Gastroesophageal sphincter (tissue), 4 donors: ENCODE measurements around the gene CUTA. TPM values are rescaled to one million over a fixed set of nuclear protein-coding genes. Genes with fewer than 3 reads are reported as not detected.

Experiments
- ATAC-seq: fragments of 150-250 bp; one replicate; pipeline ENCODE4 v1.9.1; 2016; ENCODE audit warnings: mild to moderate bottlenecking, moderate library complexity
- H3K27ac ChIP-seq, 4 donors: fragments of 200-600 bp; sonication (generic) in 3 of 4; 1 replicate in 3 of 4; 2 replicates in 1 of 4; pipeline ENCODE4 v1.5.1; 2016 to 2019
- H3K27me3 ChIP-seq: fragments of 200-600 bp; sonication (generic); one replicate; pipeline ENCODE4 v1.5.1; 2019
- H3K36me3 ChIP-seq, 2 donors: fragments of 200-600 bp; sonication (generic); one replicate each; pipeline ENCODE4 v1.5.1; 2019; ENCODE audit warnings: control low read depth in 1 of 2
- H3K4me1 ChIP-seq, 3 donors: fragments of 200-600 bp; sonication (generic); 1 replicate in 2 of 3; 2 replicates in 1 of 3; pipeline ENCODE4 v1.5.1; 2016 to 2019; ENCODE audit warnings: control low read depth in 2 of 3
- H3K4me3 ChIP-seq, 2 donors: fragments of 200-600 bp; sonication (generic); one replicate each; pipeline ENCODE4 v1.5.1; 2019; ENCODE audit warnings: mild to moderate bottlenecking in 1 of 2, moderate library complexity in 1 of 2
- H3K9me3 ChIP-seq, 3 donors: fragments of 200-600 bp; sonication (generic); one replicate each; pipeline ENCODE4 v1.5.1; 2017 to 2019; ENCODE audit warnings: control low read depth in 2 of 3
- EP300 ChIP-seq: sonication (generic); formaldehyde crosslinking; IDR thresholded peaks from one replicate; pipeline ENCODE4 v1.6.1; 2017; ENCODE audit warnings: antibody characterized with exemption, mild to moderate bottlenecking
- POLR2A ChIP-seq, 2 donors: fragments of 450-650 bp; IDR thresholded peaks; one replicate each; pipeline ENCODE4 v1.6.1; 2017; ENCODE audit warnings: antibody characterized with exemption in 2 of 2, mild to moderate bottlenecking in 2 of 2, moderate library complexity in 1 of 2
- POLR2AphosphoS5 ChIP-seq: sonication (generic); formaldehyde crosslinking; IDR thresholded peaks from one replicate; pipeline ENCODE4 v1.6.1; 2017; ENCODE audit warnings: antibody characterized with exemption
- WGBS, 2 donors: methylation state at CpG; one replicate each; pipeline ENCODE4 v1.1.5; 2018; ENCODE audit warnings: low coverage in 1 of 2; 5-methylcytosine and 5-hydroxymethylcytosine counted together
- total RNA-seq, 4 donors: library from RNA; depleted of rRNA; stranded (reverse); fragments of >200 nt; gene quantifications; one replicate each; pipeline ENCODE4 v1.1.0, GENCODE V29; 2016
- TF ChIP-seq, protein P1 (sequence below), 4 experiments: fragments of 200-600 bp in 2 of 4; fragments of 450-650 bp in 2 of 4; sonication (generic) in 1 of 4; IDR thresholded peaks; one replicate each; pipeline ENCODE4 v1.5.1; 2017 to 2019; ENCODE audit warnings: antibody characterized with exemption in 4 of 4, mild to moderate bottlenecking in 2 of 4, moderate library complexity in 2 of 4

CUTA gene
- total RNA-seq, 4 donors from 2014 or later, result 90.2 to 144 (median 124) TPM

- no peak for TF ChIP-seq POLR2AphosphoS5
- TF ChIP-seq, protein P1, sequence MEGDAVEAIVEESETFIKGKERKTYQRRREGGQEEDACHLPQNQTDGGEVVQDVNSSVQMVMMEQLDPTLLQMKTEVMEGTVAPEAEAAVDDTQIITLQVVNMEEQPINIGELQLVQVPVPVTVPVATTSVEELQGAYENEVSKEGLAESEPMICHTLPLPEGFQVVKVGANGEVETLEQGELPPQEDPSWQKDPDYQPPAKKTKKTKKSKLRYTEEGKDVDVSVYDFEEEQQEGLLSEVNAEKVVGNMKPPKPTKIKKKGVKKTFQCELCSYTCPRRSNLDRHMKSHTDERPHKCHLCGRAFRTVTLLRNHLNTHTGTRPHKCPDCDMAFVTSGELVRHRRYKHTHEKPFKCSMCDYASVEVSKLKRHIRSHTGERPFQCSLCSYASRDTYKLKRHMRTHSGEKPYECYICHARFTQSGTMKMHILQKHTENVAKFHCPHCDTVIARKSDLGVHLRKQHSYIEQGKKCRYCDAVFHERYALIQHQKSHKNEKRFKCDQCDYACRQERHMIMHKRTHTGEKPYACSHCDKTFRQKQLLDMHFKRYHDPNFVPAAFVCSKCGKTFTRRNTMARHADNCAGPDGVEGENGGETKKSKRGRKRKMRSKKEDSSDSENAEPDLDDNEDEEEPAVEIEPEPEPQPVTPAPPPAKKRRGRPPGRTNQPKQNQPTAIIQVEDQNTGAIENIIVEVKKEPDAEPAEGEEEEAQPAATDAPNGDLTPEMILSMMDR (IDR thresholded peaks at IDR 0.05), result no peak
- no peak for TF ChIP-seq EP300
- no peak for TF ChIP-seq POLR2A (IDR thresholded peaks at IDR 0.05)
- no peak for ATAC-seq
Observed at GRCh38 chr6:33453393-33454008, 35.6 kb upstream of the CUTA start.

GRCh38 chr6:33452496-33452895 is 34.6 kb upstream of the CUTA start:
- H3K4me3 ChIP-seq, result no peak overlapping the region
- TF ChIP-seq POLR2AphosphoS5 (no peak), POLR2A (IDR thresholded peaks at IDR 0.05) (no peak), EP300 (no peak)
- TF ChIP-seq, protein P1 (IDR thresholded peaks at IDR 0.05), result no peak
- peaks cover 0 to 53% of the 10 kb centered on the region in 2 donors for H3K36me3 ChIP-seq
- H3K9me3 ChIP-seq, result no peaks in the 10 kb centered on the region
- 100% methylated on average over 1 of the region's 4 CpGs; no CpG with 5 or more reads in 1 of the 2 donors for WGBS, 2 donors
- ATAC-seq, result no peak
- peak overlapping the region in 2 of 4 donors; percentile 85 to 87 for H3K27ac ChIP-seq
- peaks cover 0 to 35% (median 10%) of the 10 kb centered on the region in 3 donors for H3K4me1 ChIP-seq
- H3K27me3 ChIP-seq, result no peaks in the 10 kb centered on the region

More at GRCh38 chr6:33453393-33454008, 35.6 kb upstream of the CUTA start:
- H3K27ac ChIP-seq, result peak overlapping the region in 3 of 4 donors; percentile 85 to 90 (median 87)
- H3K4me1 ChIP-seq, result peaks cover 0 to 35% (median 10%) of the 10 kb centered on the region in 3 donors
- H3K27me3 ChIP-seq, result no peaks in the 10 kb centered on the region
- H3K4me3 ChIP-seq, result peak overlapping the region; percentile 45 to 83
- peaks cover 0 to 44% of the 10 kb centered on the region in 2 donors for H3K36me3 ChIP-seq
- H3K9me3 ChIP-seq, result no peaks in the 10 kb centered on the region
- WGBS, 2 donors, result 2 to 3% methylated on average over 8 to 11 of the region's 12 CpGs

DNA sequence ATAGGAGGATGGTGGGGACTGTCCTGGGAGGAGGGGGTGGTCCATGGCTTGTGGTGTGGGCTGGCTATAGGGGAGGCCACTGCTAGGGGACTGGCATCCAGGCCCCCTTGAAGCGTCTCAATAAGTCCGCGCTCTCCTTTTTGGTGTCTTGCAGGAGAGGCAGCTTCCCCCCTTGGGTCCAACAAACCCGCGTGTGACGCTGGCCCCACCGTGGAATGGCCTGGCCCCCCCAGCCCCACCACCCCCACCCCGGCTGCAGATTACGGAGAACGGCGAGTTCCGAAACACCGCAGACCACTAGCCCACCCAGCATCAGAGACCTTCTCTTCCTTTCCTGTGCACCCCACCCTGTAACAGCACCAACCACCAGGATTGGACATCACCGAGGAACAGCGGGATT is 33.7 kb upstream of the CUTA start:
- ATAC-seq, result no peak
- no peaks in the 10 kb centered on the region for H3K9me3 ChIP-seq
- H3K27ac ChIP-seq, result no peak overlapping the region
- 90 to 100% methylated on average over 2 of the region's 15 CpGs for WGBS, 2 donors
- H3K4me3 ChIP-seq, result no peak overlapping the region
- TF ChIP-seq, protein P1 (IDR thresholded peaks at IDR 0.05), result no peak
- TF ChIP-seq EP300, result no peak
- TF ChIP-seq POLR2A (IDR thresholded peaks at IDR 0.05), result no peak
- no peak for TF ChIP-seq POLR2AphosphoS5
- H3K4me1 ChIP-seq, result peaks cover 0 to 35% (median 10%) of the 10 kb centered on the region in 3 donors
- peaks cover 0 to 53% of the 10 kb centered on the region in 2 donors for H3K36me3 ChIP-seq
- no peaks in the 10 kb centered on the region for H3K27me3 ChIP-seq

- no peak for ATAC-seq
- Histone ChIP-seq H3K4me3 (no peak overlapping the region), H3K4me1 (peaks cover 0 to 29% (median 10%) of the 10 kb centered on the region in 3 donors), H3K9me3 (no peaks in the 10 kb centered on the region), H3K27ac (no peak overlapping the region), H3K36me3 (peaks cover 0 to 50% of the 10 kb centered on the region in 2 donors), H3K27me3 (no peaks in the 10 kb centered on the region)
- 51 to 72% methylated on average over 2 to 3 of the region's 3 CpGs for WGBS, 2 donors
- TF ChIP-seq, protein P1 (IDR thresholded peaks at IDR 0.05), result no peak
- TF ChIP-seq POLR2A (IDR thresholded peaks at IDR 0.05) (no peak), POLR2AphosphoS5 (no peak), EP300 (no peak)
Observed at GRCh38 chr6:33450434-33450833, 32.5 kb upstream of the CUTA start.

DNA sequence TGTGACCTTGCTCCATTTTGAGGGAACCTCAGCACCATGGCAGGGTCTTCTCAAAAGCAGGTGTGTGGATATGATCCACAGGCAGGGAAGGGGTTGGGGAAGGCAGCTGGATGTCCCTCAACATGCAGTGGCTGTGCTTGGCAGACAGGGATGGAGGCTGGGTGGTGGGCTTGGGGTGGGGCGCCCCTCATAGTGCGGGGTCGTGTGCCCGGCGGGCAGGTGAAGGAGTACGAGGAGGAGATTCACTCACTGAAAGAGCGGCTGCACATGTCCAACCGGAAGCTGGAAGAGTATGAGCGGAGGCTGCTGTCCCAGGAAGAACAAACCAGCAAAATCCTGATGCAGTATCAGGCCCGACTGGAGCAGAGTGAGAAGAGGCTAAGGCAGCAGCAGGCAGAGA is 28.4 kb upstream of the CUTA start:
- peaks cover 0 to 80% of the 10 kb centered on the region in 2 donors for H3K36me3 ChIP-seq
- no peak overlapping the region for H3K4me3 ChIP-seq
- ATAC-seq, result no peak
- H3K27ac ChIP-seq, result no peak overlapping the region
- no peaks in the 10 kb centered on the region for H3K9me3 ChIP-seq
- TF ChIP-seq, protein P1 (IDR thresholded peaks at IDR 0.05), result no peak
- TF ChIP-seq POLR2AphosphoS5, result no peak
- no peak for TF ChIP-seq EP300
- no peak for TF ChIP-seq POLR2A (IDR thresholded peaks at IDR 0.05)
- WGBS, 2 donors, result 43 to 84% methylated on average over 1 to 10 of the region's 10 CpGs
- H3K4me1 ChIP-seq, result no peaks in the 10 kb centered on the region
- no peaks in the 10 kb centered on the region for H3K27me3 ChIP-seq
